D721Med (cell line): ENCODE results near the gene BEGAIN.

Experiments
- DNase-seq: peaks from one replicate; pipeline ENCODE4 v3.0.0; 2011; ENCODE audit warnings: low spot score; ENCODE audit not compliant: insufficient read length
- FAIRE-seq: peaks from 2 replicates; lab custom pipeline; 2011; peaks lifted over from hg19 to GRCh38; lab: Jason Lieb, UNC
- TF ChIP-seq, protein P1 (sequence below): IDR thresholded peaks from 2 replicates; pipeline ENCODE4 v1.5.1; 2012; ENCODE audit warnings: mild to moderate bottlenecking, control low read depth; ENCODE audit not compliant: insufficient read depth; ENCODE audit errors: missing control alignments

The BEGAIN gene

DNA sequence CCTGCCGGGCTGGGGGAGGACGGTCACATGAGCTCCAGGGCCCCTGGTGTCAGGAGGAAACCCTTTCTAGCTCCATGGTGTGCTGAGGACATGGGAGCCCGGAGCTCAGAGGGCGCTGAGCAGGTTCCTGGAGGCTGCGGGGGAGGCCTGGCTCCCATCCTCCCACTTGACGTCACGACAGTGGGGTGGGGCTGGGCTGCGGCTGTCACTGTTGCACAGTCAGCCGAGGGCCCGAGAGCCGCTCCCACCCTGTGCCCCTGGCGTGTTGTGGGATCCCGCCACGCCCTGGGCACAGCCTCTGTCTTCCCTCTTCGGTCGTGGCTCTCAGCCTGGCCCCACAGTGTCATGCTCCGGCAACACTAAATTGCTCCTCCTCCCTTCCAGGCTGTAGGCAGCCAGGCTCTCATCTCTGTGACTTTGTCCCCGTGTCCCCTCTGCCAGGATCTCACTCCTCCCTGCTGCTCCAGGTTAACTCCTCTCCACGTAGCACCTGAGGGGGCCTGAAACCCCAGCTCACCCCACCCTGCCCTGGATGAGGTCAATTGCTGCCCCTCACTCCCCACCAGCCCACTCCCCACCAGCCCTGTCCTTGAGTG, 33.0 kb downstream of the BEGAIN start:
- FAIRE-seq, result no peak
- TF ChIP-seq, protein P1, sequence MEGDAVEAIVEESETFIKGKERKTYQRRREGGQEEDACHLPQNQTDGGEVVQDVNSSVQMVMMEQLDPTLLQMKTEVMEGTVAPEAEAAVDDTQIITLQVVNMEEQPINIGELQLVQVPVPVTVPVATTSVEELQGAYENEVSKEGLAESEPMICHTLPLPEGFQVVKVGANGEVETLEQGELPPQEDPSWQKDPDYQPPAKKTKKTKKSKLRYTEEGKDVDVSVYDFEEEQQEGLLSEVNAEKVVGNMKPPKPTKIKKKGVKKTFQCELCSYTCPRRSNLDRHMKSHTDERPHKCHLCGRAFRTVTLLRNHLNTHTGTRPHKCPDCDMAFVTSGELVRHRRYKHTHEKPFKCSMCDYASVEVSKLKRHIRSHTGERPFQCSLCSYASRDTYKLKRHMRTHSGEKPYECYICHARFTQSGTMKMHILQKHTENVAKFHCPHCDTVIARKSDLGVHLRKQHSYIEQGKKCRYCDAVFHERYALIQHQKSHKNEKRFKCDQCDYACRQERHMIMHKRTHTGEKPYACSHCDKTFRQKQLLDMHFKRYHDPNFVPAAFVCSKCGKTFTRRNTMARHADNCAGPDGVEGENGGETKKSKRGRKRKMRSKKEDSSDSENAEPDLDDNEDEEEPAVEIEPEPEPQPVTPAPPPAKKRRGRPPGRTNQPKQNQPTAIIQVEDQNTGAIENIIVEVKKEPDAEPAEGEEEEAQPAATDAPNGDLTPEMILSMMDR, result no peak
- DNase-seq, result no peak

DNA sequence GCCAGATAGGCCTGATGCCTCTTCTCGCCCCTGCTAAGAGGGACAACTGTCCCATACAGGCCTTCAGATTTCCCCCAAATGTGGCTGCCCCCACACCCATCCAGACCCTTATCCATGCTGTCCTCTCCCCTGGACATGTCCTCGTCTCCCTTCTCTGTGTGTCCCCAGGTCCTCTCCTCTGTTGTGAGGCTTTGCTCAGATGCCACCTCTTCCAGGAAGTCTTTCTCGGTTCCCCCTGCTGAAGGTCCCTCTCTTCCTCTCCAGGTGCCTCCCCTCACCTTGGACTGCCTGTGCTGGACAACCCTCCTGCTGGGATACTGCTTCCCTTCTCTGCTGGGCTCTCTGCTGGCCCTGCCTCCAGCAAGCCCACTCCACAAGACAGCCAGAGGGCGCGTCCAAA, 33.7 kb downstream of the BEGAIN start:
- no peak for FAIRE-seq
- no peak for DNase-seq
- TF ChIP-seq, protein P1, result no peak

DNA sequence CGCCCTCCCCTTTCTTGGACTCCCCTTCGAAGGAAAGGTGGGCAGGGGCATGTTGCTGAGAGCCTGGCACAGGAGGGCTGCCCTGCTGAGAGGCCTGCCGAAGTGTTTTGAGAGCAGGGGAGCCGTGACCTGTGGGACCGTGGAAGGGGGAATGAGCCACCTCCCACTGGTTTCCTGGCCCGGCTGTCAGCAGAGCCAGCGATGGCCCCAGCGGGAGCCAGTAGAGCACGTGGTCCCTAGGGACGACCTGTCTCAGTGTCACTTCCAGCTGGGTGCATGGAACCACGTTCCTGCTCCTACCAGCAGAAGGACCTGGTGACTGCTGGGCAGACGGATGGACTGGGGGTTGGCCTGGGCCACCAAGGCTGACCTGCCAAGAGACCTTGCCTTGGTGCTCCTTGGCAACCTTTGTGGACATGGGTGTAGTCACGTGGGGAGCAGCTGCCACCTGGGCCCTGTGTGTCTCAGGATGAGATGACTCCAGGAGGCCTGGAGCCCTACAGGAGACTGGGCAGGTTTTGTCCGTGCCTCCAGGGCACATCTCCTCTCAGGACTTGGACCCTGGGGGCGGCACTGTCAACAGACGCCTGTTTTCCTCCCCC, 34.6 kb downstream of the BEGAIN start:
- TF ChIP-seq, protein P1, result no peak
- no peak for FAIRE-seq
- no peak for DNase-seq

DNA sequence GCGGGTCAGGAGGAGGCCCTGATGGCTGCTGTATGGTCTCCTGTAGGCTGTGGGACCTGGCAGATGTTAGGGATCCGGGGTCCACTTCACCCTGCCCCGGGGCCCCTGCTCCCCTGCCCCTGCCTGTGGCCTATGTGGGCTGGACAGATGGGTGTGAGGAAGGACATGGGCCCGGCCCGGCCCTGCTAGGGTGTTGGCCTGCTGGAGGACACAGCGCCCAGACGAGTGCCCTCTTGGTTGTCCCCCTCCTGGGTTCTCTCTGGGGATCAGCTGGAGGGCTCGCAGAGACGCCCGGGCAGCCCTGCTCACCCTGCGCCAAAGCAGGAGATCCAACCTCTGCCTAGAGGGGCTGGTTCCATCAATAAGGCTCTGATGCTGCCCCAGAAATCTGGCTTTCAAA, 36.2 kb downstream of the BEGAIN start:
- FAIRE-seq, result no peak
- TF ChIP-seq, protein P1, result no peak

DNA sequence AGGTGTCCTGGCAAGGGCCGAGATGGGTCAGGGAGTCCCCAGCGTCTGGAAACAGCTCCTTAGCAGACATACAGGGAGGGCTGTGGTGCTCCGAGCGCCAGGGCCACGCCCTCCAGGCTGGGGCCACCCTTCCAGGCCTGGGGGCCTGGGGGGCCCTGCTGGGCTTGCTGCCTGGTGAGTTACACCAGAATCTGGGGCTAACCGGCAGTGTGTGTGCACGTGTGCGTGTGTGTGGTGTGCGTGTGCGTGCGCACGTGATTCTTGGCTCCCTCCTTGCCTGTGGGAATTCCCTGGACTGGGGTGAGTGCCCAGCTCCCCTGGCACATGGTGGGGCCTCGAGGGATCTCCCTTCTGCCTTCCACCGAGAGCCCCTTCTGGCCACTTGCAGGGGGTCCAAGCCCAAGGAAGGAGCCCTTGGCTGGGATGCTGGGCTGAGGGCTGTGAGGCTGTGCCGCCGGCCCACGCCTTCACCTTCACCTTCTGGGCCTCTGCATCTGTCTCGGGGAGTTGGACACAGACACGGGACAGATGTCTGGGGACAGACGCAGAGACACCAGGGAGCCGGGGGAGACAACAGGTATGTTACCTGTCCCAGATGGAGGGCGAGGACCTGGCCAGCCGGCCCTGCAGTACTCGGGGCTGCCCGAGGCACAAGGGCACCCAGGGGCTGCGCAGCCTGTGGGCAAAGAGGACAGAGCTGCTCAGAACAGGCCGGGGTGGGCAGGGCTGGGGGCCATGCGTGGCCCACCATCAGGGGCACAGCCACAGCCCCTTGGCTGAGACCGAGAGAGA, 37.2 kb downstream of the BEGAIN start:
- no peak for DNase-seq
- no peak for FAIRE-seq
- TF ChIP-seq, protein P1, result no peak

More for the DNA sequence above, 36.2 kb downstream of the BEGAIN start:
- DNase-seq, result no peak

DNA sequence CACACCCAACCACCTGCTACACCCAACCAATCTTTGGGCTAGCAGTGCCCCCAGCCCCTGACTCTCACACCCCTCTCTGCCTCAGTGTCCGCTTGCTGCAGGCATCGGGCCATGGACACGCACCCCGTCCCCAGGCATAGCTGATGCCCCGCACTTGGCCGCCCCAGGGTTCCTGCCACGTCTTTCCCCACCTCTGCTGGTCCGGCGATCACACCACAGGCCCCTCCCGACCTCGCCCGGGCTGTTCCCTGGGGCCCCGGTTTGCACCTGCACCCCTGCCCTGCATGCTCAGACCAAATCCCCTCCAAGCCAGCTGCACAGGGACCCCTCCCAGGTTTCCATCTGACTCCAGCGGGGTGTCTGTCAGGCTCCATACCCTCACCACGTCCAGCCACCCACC, 38.3 kb downstream of the BEGAIN start:
- TF ChIP-seq, protein P1, result no peak
- DNase-seq (no peak), FAIRE-seq (no peak)
